Posterior cingulate gyrus (tissue), 11 donors: ENCODE data around the gene PCLO.
A peak's percentile ranks its signal among the peaks of the same experiment; 100 is the strongest.

Experiments
- DNase-seq, 10 donors: peaks; one replicate each; pipeline versions ENCODE4 v3.0.0 to v3.0.0-alpha.2; 2020 to 2021; ENCODE audit warnings: mixed read lengths in 3 of 10
- intact Hi-C: fragments of 100-400 bp; cut with DNase I; formaldehyde crosslinking; loops from one replicate; pipeline ENCODE4 v1.15.1; 2023

Gene PCLO

DNA sequence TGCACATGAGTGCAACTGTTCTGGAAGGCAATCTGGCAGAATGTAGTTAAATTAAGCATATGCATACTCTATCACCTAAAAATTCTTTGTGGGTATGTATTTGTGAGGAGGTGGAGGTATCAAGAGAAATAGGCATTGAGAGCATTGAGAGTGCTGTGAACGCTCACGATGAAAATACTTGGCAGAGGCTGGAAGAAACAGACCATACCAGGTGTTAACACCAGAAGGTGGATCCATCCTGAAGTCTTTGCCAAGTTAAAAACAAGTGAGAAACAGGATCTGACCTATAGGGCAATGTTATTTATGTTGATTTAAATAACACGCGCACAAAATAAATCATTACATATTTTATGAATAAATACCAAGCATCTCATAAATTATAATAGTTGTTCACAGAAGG, 311.6 kb downstream of the PCLO start:
- no peak for DNase-seq

GRCh38 chr7:82841828-82842227, 320.9 kb downstream of the PCLO start:
- intact Hi-C loops = no loop called here
- no peak for DNase-seq

More for the DNA sequence above, 311.6 kb downstream of the PCLO start:
- intact Hi-C loops = no loop called here

DNA sequence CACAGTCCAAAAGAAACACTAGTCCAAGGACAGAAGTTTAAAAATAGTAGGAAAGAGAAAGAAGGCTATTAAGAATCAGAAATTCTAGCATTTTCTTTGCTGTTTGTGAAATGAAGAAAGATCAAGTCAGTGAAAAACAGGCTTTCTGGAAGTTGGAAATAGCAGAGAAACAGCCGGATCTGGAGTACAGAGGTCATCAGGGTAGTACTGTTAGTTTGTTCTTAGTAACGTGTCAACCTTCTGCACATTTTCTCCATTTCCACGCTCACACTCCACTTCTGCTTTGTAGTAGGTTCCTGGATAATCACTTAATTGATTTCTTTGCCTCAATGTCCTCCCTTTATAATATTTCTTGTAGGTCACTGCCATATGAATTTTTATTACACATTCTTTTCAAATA, 322.6 kb downstream of the PCLO start:
- intact Hi-C loops = no loop called here
- DNase-seq = no peak

GRCh38 chr7:82839555-82839954, 323.1 kb downstream of the PCLO start:
- intact Hi-C loops = no loop called here
- no peak for DNase-seq

DNA sequence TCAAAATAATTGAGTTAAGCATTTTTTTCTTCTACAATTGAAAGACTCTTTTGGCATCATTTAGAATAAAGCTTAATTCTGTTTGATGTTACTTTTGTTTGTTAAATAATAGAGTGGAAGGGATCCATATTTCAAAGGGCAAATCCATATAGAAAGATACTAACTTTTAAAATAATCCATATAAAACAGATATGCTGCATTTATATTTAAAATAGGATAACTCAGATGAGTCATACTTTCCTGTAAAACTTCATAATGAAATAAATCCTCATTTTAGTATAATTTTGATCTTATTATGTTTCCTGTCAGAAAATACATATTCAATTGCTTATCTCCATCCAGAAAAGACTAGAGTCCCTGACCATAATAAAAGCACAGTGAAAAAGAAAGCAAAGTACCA, 323.6 kb downstream of the PCLO start:
- intact Hi-C loops = no loop called here
- DNase-seq = no peak

DNA sequence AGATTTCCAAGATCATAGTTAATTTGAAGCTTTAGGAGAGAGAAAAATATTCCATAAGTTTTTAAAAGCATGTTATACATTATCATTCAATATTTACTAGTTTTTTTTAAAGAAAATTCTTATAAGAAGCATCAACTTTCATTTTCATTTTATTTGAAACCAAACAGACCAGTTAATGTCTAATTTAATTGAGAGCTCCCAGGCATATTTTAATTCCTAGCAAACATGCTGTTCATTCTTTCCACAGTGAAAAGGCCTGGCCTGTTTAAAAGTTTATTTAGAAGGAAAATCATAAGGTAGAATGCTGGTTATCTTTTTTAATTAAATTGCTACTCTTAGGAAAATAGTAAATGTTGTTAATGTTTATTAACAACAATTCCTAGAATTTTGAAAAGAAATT, 324.4 kb downstream of the PCLO start:
- DNase-seq = no peak
- intact Hi-C loops = no loop called here

DNA sequence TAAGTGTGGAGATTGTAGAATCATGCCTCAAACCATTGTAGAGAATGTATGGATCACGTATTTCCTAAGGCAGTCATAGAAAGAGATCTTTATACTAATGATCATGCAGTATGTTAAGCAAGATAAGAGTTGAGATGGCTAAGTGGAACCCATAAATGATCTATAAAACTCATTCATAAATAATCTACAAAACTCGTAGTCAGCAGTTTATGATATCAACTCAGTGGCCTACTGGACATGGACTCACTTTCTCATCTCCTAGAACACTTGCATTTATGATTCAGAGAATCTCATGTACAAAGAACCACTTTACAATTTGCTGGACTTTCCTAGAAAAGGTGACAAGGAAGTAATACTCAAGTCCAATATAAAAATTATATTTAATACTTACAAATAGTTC, 339.6 kb downstream of the PCLO start:
- no peak for DNase-seq
- intact Hi-C loops = no loop called here

DNA sequence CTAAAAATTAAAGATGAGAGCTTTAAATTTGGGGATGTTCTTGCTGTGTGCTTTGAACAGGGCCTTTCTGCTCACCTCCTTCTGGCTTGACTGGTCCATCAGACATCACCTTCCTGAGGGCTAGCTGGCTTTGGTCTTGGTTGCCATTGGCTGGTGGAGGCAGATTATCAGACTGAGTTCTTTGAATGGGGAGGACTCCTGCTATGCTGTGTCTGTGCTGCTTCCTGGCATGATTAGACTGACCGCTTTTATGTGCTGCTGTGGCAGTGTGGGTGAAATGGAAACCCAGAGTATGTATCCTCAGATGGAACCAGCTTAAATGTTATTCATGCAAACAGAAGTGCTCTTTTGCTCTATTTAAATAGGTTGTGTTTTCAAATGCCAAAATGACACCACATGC, 341.6 kb downstream of the PCLO start:
- no peak for DNase-seq
- intact Hi-C loops = no loop called here

DNA sequence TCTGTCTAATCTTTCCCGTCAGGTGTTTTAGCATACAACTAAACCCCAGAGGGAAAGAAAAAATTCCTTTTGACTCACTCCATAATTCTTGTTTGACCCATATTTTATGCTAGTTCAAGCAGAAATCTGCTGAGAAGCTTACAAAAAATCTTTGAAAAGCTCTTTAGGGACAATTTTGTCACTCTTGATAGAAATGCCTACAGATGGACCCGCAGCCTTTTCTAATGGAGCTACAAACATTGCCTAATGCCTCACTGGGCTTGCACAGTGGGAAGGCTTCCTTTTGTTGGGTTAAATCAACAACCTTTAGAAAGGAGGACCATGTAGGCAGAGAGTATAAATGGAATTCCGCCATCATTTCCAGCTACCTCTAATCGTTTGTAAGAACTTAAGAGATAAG, 344.5 kb downstream of the PCLO start:
- DNase-seq = no peak
- intact Hi-C loops = no loop called here

DNA sequence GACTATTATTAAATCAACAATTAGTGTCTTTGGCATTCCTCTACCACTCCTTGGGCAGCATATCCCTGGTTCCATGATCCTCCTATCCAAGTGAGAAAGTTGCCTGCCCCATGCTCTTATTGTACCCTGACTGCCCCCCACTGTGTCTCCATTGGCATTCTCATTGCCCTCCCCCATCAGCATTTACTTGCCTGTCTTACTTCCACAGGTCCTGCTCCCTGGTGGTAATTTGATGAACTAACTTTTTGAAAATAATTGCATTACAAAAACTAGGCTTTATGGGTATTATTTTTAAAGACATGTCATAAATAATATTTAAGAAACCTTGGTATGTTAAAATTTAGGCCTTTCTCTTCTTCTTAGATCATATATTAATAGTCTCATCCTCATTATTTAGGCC, 346.4 kb downstream of the PCLO start:
- intact Hi-C loops = no loop called here
- no peak for DNase-seq

GRCh38 chr7:82810558-82811259, 352.0 kb downstream of the PCLO start:
- DNase-seq = no peak
- intact Hi-C loops = no loop called here

DNA sequence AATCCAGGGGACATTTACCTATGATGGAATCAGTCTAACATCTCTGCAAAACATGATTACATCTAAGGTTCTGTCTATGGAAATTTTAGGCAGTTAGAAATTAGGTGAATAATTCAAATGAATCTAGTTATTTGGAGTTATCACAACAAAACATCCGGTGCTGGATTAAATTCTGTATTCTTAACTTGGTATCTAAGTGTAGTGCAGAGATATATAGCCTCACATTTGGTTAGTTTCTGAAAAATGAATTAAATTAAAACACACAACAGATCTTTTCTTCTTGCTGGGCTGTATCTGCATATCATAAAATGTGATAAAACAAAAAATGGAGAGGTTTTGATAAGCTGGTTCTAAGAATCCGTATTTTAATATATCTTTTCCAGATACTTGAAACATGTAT, 354.1 kb downstream of the PCLO start:
- intact Hi-C loops = no loop called here
- no peak for DNase-seq

DNA sequence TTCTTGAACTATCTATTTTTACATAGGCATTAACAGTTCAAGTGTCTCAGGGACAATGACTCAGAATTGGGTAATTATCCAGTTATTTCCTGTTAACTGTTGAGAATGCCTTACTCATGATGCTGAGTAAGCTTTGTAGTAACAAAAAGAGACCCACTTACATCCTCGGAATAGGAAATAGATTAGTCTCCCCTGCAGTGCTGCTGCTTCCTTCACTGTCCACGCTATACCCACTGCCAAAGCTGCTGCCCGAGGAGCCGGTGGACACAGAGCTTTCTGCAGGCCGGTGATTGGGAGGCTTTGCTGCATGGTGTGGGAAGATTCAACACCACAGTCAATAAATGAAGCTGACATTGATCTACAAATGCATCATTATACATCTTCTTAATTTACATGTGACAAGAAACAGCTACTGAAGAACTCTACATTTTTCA, 357.1 kb downstream of the PCLO start:
- peak in 1 of 10 donors; percentile 50 for DNase-seq
- intact Hi-C loops = no loop called here

DNA sequence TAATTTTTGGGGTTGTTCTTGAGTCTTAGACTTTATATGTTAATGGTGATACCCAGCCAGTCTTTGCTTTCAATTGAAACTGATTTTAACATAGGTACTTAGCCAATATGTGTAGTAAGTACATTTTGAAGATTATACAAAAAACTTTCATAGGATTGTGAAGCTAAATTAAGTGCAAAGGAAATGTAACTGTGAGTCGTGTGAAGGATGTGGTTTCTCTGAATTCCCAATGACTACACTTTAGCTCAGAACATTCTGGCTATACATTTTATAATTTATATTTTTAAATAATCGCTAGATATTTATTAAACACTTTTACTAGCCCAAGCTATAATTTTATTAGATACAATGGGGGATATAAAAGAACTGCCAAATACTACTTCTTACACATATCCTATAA, 359.3 kb downstream of the PCLO start:
- intact Hi-C loops = no loop called here

DNA sequence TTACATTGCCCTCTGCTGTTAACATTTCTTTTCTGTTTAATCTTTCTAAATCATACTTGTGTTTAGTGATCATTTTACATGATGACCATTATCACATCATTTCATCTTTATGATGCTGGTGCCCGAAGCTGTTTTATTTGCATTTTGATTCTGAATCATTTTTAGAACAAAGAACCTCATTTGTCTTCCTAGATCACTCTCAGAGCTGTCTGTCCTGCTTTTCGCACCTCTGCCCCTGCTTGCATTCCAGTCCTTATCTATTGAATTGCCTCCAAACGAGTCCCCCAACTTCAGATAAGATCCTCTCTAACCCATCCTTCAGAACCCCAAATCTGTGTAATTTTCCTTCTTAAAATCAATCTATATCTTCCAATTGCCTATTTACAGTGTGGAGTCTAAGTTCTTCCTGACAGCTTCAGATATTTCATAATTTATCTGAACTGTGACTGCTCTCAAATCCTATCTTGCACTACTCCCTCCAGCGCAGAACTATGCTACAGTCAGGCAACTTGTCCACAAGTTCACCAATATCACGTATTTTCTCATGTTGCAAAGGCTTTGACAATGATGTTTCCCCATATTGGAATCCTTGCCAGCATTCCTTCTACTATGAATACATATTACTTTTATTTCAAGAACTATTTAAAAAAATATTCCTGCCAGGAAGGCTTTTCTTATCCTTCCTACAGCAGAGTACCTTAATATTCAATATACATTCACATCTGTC, 372.6 kb downstream of the PCLO start:
- no peak for DNase-seq
- intact Hi-C loops = no loop called here

More for the DNA sequence above, 359.3 kb downstream of the PCLO start:
- DNase-seq = no peak

DNA sequence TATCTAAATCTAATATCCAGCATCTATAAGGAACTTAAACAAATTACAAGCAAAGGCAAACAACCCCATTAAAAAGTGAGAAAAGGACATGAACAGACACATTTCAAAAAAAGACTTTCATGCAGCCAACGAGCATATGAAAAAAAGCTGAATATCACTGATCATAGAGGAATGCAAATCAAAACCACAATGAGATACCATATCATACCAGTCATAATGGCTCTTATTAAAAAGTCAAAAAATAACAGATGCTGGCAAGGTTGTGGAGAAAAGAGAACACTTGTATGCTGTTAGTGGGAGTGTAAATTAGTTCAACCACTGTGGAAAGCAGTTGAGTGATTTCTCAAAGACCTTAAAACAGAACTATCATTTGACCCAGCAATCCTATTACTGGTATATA, 384.7 kb downstream of the PCLO start:
- no peak for DNase-seq
- intact Hi-C loops = no loop called here

DNA sequence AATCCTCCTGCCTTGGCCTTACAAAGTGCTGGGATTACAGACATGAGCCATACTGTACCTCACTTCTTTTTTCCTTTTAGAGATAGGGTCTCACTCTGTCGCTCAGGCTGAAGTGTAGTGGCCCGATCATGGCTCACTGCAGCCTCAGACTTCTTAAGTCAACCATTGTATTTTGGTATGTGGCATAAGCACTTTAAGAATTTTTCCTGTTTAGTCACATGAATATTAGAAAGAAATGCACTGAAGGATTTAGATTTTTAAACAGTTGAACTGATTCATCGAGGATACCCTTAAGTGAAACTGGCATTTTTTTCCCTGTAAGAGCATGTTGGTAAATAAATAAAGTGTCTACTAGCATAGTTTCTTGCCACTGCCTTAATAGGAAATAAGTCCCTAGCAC, 399.8 kb downstream of the PCLO start:
- DNase-seq = no peak
- intact Hi-C loops = no loop called here

DNA sequence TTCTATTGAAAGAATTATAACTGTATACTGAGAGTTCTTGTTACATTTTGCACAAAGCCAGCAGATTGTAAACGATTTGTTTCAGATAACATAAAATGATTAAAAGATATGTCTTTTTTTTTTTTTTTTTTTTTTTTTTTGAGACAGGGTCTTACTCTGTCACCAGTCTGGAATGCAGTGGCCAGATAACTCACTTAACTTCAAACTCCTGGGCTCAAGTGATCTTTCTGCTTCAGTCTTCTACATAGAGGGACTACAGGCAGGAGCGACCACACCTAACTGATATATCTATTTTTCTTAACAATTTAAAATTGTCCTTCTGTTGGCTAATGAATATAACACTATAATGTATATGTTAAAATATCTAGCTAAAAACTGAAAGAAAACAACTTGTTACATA, 401.9 kb downstream of the PCLO start:
- intact Hi-C loops = no loop called here
- DNase-seq = no peak

DNA sequence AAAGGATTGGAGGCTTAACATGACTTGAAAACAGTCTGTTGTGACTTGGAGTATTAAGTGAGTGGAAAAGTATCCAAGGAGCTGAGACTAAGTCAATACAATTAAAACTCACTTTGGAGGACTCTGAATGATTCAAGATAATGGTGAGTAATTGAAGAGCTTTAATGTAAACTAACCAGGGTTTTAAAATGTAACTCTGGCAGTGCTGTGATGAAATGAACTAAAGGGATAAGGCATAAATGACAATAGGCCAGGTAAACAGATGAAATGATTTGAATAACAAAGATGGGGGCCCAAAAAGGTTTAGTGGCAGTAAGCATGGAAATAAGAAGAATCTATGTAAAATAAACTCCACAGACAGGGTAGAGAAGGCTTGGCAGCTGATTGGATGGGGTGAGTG, 402.6 kb downstream of the PCLO start:
- intact Hi-C loops = no loop called here
- DNase-seq = no peak

DNA sequence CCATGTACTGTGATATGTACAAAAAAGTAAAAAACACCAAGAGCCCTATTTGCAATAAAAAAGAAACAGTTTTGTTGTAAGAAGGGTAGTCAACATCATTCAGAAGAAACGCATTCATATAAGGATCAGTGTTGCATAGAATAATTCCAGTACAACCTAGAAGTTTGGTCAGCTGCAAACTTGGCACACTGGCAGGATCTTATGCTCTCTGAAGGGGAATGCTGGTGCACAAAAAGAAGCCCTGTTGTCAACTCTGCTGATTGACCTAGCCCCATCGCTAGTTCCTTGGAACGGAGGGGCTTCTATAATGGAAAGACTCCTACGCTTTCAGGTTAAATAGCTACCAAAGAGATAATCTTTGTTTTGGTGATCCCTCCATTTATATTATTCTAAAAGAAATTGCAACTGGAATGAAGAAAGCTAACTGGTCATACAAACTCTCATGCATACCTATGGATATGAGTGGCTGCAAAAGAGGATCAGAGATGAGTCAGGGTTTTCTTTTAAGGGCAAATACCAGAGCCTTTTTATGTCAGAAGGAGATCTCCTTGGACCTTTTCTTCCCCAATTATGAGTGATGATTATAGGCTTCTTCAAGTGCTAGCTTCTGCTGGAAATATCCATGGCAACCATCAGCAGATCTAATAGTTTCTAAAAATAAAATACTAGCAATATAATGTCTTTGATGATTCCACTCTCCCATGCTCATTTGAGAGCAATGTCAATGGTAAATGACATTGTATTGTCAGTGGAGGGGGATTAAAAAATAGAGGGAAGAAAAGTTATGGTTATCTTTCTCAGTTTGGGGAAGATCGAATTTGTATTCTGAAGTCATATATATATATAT, 406.8 kb downstream of the PCLO start:
- intact Hi-C loops = no loop called here
- DNase-seq = no peak

DNA sequence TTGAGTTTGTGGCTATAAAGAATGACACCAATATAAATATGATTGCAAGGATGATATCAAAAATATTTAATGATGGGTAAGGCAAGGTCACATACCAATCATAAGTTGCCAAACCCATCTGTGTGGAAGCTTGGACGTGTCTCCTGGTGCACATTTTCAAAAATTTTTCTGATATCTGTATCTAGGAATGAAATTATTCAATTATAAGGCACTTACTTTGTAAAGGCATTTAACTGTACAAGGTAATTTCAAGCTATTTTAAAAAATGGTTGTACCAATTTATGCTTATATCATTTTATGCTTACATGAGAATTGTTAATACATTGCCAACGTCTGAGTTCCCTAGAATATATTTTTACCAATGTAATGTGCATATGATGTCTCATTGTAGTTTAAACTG, 412.7 kb downstream of the PCLO start:
- DNase-seq = no peak
- intact Hi-C loops = no loop called here

DNA sequence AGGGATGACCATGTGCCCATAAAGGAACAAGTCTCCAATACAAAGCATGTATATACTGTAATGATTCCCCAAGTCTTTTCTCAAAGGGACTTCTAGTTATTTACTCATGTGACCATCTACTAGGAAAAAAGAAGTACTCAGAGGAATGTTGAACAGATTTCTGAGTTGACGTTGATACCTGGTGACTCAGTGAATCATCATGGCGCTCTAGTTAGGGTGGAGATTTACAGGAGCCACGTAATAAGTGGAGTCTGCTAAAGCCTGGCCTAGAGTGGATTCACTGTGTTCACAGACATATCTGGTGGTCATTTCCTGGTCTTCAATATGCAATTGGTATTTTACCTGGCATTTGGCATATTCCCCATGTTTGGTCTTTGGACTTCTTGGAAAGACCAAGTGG, 416.9 kb downstream of the PCLO start:
- no peak for DNase-seq
- intact Hi-C loops = no loop called here
